Measurements from ENCODE around the gene CILP2.

DNA sequence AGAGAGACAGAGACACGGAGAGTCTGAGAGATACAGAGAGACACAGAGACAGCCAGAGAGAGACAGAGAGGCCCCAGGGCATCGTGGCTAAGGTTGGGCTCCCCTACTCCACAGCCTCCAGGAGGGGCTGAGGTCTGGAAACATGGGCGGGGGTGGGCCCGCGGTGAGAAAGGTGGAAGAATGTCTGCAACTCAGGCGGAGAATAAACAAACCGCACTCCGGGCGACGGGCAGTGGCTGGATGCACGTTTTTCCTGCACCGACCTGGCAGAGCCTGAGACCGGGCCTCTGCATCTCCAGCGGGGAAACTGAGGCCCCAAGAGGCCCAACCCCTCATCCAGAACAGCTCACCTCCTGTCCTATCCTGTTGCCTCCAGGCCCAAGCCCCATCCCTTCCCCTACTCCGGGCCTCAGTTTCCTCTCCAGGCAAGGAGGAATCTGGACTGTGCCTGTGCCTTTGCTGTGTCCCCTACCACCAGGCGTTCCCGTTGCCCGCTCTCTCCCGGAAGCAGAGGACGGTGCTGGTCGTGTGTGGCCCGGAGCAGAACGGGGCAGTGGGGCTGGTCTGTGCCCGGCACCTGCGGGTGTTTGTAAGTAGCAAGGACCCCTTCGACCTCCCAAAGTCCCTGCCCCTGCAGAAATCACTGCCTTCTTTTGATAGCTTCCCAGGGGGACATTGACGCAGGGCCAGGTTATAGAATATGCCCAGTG lies 3.4 kb upstream of the CILP2 start:
- TF ChIP-seq, protein P1, sequence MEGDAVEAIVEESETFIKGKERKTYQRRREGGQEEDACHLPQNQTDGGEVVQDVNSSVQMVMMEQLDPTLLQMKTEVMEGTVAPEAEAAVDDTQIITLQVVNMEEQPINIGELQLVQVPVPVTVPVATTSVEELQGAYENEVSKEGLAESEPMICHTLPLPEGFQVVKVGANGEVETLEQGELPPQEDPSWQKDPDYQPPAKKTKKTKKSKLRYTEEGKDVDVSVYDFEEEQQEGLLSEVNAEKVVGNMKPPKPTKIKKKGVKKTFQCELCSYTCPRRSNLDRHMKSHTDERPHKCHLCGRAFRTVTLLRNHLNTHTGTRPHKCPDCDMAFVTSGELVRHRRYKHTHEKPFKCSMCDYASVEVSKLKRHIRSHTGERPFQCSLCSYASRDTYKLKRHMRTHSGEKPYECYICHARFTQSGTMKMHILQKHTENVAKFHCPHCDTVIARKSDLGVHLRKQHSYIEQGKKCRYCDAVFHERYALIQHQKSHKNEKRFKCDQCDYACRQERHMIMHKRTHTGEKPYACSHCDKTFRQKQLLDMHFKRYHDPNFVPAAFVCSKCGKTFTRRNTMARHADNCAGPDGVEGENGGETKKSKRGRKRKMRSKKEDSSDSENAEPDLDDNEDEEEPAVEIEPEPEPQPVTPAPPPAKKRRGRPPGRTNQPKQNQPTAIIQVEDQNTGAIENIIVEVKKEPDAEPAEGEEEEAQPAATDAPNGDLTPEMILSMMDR (conservative IDR thresholded peaks at IDR 0.05; ENCODE audit: low read length), result no peak
- TF ChIP-seq EZH2phosphoT487 (IDR thresholded peaks at IDR 0.05; ENCODE audit: borderline replicate concordance), result no peak
